Neural progenitor cell (in vitro differentiated cells): ENCODE results near the gene GDNF.

Source experiments
- EZH2 ChIP-seq: fragments of 200-600 bp; sonication (generic); IDR thresholded peaks from 2 replicates; pipeline ENCODE4 v1.6.1; 2017; ENCODE audit warnings: antibody characterized with exemption, mild to moderate bottlenecking, moderate library complexity
- EZH2phosphoT487 ChIP-seq: fragments of 200-600 bp; sonication (generic); IDR thresholded peaks from 2 replicates; pipeline ENCODE4 v1.6.1; 2017; ENCODE audit warnings: antibody characterized with exemption
- TF ChIP-seq, protein P1 (sequence below): fragments of 200-600 bp; sonication (generic); IDR thresholded peaks from 2 replicates; pipeline ENCODE4 v1.5.1; 2017; ENCODE audit warnings: antibody characterized with exemption, mild to moderate bottlenecking

DNA sequence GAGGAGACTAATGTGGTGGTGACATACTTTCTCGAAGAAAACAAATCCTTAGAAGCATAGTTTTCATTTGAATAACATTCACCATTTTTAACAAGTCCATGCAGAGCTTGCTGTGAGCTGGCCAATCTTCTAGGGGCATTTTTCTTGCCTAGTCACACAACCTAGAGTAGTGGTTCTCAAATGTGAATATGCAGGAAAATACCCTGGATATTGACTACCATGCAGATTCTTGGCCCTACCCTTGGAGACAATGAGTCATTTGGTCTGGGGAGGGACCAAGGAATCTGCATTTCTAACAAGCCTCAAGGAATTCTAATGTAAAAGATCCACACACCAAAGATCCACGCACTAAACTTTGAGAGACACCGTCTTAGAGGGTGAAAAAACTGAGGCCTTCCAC, 23.5 kb downstream of the GDNF start:
- TF ChIP-seq, protein P1, sequence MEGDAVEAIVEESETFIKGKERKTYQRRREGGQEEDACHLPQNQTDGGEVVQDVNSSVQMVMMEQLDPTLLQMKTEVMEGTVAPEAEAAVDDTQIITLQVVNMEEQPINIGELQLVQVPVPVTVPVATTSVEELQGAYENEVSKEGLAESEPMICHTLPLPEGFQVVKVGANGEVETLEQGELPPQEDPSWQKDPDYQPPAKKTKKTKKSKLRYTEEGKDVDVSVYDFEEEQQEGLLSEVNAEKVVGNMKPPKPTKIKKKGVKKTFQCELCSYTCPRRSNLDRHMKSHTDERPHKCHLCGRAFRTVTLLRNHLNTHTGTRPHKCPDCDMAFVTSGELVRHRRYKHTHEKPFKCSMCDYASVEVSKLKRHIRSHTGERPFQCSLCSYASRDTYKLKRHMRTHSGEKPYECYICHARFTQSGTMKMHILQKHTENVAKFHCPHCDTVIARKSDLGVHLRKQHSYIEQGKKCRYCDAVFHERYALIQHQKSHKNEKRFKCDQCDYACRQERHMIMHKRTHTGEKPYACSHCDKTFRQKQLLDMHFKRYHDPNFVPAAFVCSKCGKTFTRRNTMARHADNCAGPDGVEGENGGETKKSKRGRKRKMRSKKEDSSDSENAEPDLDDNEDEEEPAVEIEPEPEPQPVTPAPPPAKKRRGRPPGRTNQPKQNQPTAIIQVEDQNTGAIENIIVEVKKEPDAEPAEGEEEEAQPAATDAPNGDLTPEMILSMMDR, result no peak
- TF ChIP-seq EZH2, result no peak
- TF ChIP-seq EZH2phosphoT487, result no peak
